Endometrial microvascular endothelial cells (primary cell): ENCODE data around the gene MGAT5. TPM values are rescaled to one million over a fixed set of nuclear protein-coding genes. Genes with fewer than 3 reads are reported as not detected.

Source experiments
- in situ Hi-C: cut with HindIII; loops from 2 replicates; pipeline ENCODE4 v1.10.0; 2017; ENCODE audit warnings: low sequenced_read_pairs, low pct_unique_long_range_greater_than_20kb; ENCODE audit errors: inconsistent ontology term
- total RNA-seq: library from RNA; depleted of rRNA; stranded (reverse); fragments of >200 nt; gene quantifications from one replicate; pipeline ENCODE4 v1.2.3, GENCODE V29; 2015; ENCODE audit errors: inconsistent ontology term

MGAT5 gene
- total RNA-seq, 1 donor from 2014 or later = 90.9 TPM

GRCh38 chr2:134273256-134273983 lies 19.5 kb downstream of the MGAT5 start:
- in situ Hi-C loops = no loop called here

- in situ Hi-C loops = no loop called here
Observed at GRCh38 chr2:134274121-134274520, 20.2 kb downstream of the MGAT5 start.

- in situ Hi-C loops = no loop called here
Observed at GRCh38 chr2:134275058-134275862, 21.4 kb downstream of the MGAT5 start.

GRCh38 chr2:134276381-134277172 lies 22.7 kb downstream of the MGAT5 start:
- in situ Hi-C loops = no loop called here

GRCh38 chr2:134277223-134277622 lies 23.4 kb downstream of the MGAT5 start:
- in situ Hi-C loops = no loop called here

GRCh38 chr2:134278553-134278952 lies 24.7 kb downstream of the MGAT5 start:
- in situ Hi-C loops = no loop called here

- in situ Hi-C loops = no loop called here
Observed at GRCh38 chr2:134279417-134279816, 25.5 kb downstream of the MGAT5 start.

GRCh38 chr2:134280231-134280630 lies 26.4 kb downstream of the MGAT5 start:
- in situ Hi-C loops = no loop called here

GRCh38 chr2:134280726-134281125 lies 26.9 kb downstream of the MGAT5 start:
- in situ Hi-C loops = no loop called here

GRCh38 chr2:134281815-134282419 lies 28.0 kb downstream of the MGAT5 start:
- in situ Hi-C loops = no loop called here

- in situ Hi-C loops = no loop called here
Observed at GRCh38 chr2:134282629-134283400, 28.9 kb downstream of the MGAT5 start.

GRCh38 chr2:134283661-134284060 lies 29.8 kb downstream of the MGAT5 start:
- in situ Hi-C loops = no loop called here

- in situ Hi-C loops = no loop called here
Observed at GRCh38 chr2:134284119-134284670, 30.3 kb downstream of the MGAT5 start.

- in situ Hi-C loops = no loop called here
Observed at GRCh38 chr2:134287323-134287722, 33.5 kb downstream of the MGAT5 start.

- in situ Hi-C loops = no loop called here
Observed at GRCh38 chr2:134288814-134289213, 34.9 kb downstream of the MGAT5 start.

- in situ Hi-C loops = no loop called here
Observed at GRCh38 chr2:134289225-134289624, 35.4 kb downstream of the MGAT5 start.

GRCh38 chr2:134290358-134290757 lies 36.5 kb downstream of the MGAT5 start:
- in situ Hi-C loops = no loop called here

GRCh38 chr2:134292514-134292913 lies 38.6 kb downstream of the MGAT5 start:
- in situ Hi-C loops = no loop called here
